Right renal cortex interstitium (tissue), 3 donors: ENCODE results near the gene FAM117B. TPM values are rescaled to one million over a fixed set of nuclear protein-coding genes. Genes with fewer than 3 reads are reported as not detected.
"Not testable (repeated sequence)": the region's sequence is repeated elsewhere in the genome, so short reads cannot be mapped to it uniquely, and the experiment has no call there.

Experiments
- DNase-seq, 3 donors: peaks; one replicate each; pipeline ENCODE4 v3.0.0-alpha.2; 2013; ENCODE audit warnings: low read depth in 3 of 3, low spot score in 2 of 3
- polyA plus RNA-seq, 3 donors: library from polyadenylated mRNA; unstranded; fragments of 120-200 nt; gene quantifications; one replicate each; pipeline ENCODE4 v1.2.1, GENCODE V29; 2013; ENCODE audit not compliant: insufficient read length in 3 of 3

The FAM117B gene
- polyA plus RNA-seq, 3 donors: 29.0 to 31.5 (median 31.4) TPM

- no peak for DNase-seq
Measured at GRCh38 chr2:202700075-202700901, 65.5 kb downstream of the FAM117B start.

DNA sequence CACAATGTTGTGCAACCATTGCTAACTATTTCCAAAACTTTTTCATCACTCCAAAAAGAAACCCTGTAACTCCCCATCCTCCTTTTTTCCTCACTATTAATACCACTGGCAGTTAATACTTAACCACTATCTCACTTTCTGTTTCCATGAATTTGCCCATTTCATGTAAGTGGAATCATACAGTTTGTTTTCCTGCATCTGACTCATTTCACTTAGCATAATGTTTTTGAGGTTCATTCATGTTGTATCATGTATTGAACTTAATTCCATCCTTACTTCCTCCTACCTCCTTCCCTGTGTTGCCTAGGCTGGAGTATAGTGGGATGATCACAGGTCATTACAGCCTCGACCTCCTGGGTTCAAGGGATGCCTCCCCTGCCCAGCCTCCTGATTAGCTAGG, 68.3 kb downstream of the FAM117B start:
- DNase-seq: no peak

GRCh38 chr2:202704248-202704647, 69.5 kb downstream of the FAM117B start:
- no peak for DNase-seq

DNA sequence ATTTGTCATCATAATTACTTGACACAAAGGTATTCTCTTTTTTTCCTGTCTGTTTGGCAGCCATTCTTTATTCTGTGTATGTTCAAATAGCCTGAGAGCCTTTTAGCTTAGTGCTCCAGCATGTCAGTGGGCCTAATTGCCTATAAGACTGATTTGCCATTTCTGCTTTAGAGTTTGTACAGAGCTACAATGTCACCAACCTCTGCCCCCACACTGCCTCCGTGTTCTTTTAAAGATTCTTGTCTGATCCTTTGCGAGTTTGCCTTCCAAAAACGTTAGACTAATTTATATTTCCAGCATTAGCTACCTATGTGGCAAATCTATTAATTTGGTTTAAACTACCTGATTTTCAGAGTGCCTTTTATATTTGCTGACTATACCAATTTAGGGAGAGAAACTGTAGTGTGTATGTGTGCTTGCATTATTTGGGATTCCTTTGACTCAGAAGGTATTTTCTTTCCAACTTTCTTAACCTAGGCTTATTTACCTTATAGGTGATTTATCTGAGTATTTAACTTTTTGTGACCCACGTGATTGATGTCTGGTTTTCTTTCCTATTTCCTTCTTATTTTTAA, 70.8 kb downstream of the FAM117B start:
- DNase-seq: no peak

- DNase-seq: not testable (repeated sequence)
Measured at GRCh38 chr2:202714971-202715935, 80.5 kb downstream of the FAM117B start.

GRCh38 chr2:202716114-202716718, 81.4 kb downstream of the FAM117B start:
- DNase-seq: no peak

DNA sequence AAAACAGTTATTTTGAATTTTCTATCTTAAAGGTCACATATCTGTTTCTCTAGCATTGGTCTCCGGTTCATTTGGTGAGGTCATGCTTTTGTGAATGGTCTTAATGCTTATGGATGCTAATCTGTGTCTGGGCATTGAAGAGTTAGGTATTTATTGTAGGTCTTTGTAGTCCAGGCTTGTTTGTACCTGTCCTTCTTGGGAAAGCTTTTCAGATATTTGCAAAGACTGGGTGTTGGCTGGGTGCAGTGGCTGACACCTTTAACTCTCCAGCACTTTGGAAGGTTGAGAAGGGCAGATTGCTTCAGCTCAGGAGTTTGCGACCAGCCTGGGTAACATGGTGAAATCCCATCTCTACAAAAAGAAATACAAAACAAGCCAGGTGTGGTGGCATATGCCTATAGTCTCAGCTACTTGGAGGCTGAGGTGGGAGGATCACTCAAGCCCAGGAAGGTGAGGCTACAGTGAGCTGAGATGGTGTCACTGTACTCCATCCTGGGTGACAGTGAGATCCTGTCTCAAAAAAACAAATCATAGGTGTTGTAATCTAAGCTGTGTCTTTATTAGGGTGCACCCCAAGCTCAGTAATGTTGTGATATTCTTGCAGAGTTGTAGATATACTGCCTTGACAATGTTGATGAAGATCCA, 82.3 kb downstream of the FAM117B start:
- DNase-seq: no peak

- DNase-seq: no peak
Measured at GRCh38 chr2:202717598-202718310, 83.0 kb downstream of the FAM117B start.

DNA sequence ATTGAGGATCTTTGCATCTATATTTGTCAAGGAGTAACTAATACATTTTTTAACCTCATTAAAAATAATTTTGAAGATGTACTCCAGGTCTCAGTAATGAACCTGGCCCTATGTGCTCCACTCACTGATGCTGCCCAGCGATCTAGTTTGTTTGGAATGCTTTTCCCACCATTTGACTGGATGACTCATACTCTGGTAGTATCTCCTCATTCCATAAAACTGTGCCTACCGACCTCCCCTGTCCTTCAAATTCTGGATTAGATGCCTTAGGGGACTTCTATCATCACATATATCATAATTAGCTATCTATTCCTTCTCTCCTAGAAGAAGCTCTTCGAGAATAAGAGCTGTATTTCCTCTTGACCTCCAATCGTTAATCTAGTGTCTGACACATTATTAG, 83.8 kb downstream of the FAM117B start:
- DNase-seq: no peak

DNA sequence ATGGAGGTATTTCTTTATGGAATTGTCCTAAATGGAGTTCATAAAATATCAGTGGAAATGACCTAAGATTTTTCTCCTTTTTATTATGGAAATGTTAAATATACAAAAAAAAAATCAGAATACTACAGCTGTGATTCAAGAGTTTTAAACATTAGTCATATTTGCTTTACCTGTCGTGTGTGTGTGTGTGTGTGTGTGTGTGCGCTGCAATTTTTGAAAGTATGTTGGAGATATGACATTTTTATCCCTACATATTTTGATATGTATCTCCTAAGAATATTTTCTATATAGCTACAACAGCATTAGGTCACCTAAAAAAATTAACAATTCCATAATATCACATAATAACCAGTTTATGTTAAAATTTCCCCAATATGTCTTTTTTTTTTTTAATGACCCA, 85.5 kb downstream of the FAM117B start:
- no peak for DNase-seq

DNA sequence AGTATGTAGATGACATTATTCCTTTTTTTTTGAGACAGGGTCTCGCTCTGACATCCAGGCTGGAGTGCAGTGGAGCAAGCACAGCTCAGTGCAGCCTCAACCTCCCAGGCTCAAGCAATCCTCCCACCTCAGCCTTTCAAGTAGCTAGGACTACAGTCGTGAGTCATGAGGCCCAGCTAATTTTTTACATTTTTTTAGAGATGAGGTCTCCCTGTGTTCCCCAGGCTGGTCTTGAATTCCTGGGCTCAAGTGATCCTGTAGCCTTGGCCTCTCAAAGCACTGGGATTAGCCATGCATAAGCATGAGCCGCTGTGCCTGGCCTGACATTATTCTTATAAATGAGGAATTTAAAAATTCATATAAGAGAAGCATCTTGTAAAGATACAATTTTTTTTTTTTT, 86.9 kb downstream of the FAM117B start:
- no peak for DNase-seq

DNA sequence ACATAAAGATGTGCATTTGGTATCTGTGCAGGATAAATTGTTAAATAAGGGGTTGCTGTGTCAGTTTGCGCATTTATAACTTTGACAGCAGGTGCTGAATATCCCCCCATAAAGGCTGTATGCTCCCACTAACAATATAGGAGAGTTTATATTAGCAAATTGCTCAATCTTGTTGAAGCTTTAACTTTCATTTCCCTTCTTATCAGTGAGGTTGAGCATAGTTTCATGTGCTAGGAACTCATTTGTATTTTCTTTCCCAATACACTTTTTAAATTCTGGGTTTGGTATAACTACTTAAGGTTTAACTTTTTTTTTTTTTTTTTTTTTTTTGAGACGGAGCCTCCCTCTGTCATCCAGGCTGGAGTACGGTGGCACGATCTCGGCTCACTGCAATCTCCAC, 89.0 kb downstream of the FAM117B start:
- DNase-seq: no peak

DNA sequence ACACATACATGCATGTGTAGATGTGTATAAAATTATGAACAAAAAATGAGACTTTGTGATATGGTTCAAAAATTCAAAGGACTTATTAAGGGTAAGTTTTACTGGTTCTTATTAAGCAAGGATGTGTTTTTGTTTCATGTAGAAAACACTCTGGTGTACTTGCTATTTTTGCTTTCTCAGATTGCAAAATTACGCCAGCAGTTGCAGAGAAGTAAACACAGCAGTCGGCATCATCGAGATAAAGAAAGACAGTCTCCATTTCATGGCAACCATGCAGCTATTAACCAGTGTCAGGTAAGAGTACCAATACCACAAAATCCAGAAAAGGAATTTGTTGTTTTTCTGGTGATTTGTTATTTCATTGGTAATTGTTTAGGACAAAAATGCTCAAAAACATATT, 91.3 kb downstream of the FAM117B start:
- no peak for DNase-seq

DNA sequence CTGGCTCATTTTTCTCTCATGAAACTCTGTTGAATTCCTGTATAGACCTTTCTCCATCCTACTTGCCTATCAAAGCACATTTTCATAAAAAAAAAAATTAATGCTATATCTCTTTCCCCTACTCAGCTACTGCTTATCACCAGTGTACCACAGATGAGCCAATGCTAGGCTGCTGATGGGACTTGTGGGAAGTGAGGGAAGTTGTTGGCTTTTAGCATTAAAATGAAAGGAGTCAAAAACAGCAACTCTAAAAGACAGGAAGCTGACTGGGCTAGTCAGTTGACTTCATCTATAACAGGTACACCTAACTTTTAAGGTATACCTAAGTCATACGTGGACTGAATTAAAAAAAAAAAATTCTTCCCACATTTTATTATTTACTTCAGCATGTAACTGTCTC, 102.1 kb downstream of the FAM117B start:
- DNase-seq: no peak

- DNase-seq: no peak
Measured at GRCh38 chr2:202743613-202744012, 108.8 kb downstream of the FAM117B start.

GRCh38 chr2:202749477-202749876, 114.7 kb downstream of the FAM117B start:
- DNase-seq: no peak

GRCh38 chr2:202750763-202751427, 116.1 kb downstream of the FAM117B start:
- no peak for DNase-seq

DNA sequence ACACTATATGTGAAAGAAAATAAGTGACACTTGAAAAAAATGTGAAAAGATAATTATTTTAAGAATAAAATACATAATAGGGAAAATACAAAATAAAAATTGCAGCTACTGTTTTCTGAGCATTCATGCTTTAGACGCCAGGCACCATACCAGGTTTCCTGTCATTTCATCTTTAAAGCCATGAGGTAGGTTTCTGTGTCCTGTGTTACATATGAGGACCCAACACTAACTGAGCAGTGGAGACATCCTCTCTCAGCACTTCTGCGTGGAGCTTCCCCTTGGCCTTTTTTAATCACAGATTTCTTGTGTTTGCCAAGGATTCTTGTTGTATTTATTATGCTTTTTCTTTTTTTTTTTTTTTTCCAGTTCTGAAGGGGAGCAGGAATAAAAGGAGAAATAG, 117.3 kb downstream of the FAM117B start:
- DNase-seq: no peak

DNA sequence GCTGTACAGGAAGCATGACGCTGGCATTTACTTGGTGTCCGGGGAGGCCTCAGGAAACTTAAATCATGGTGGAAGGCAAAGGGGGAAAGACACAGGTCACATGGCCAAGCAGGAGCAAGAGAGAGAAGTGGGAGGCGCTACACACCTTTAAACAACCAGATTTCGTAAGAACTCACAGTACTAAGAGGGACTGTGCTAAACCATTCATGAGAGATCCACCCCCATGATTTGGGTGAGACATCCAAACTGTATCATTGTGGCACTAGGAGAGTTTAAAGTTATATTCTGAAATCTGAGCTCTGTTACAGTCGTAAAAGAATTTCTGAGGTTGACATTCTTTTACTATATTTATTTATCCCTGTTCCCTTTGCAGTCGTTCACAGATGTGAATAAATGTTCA, 120.2 kb downstream of the FAM117B start:
- DNase-seq: no peak
